OCI-LY1 (cell line): ENCODE measurements around the gene PCBP3.

Experiments
- H2AFZ ChIP-seq: fragments of 200-600 bp; sonication (generic), shearing (Covaris generic); 2 replicates; pipeline ENCODE4 v1.6.0; 2014; ENCODE audit warnings: antibody characterized with exemption, mild to moderate bottlenecking, low read length
- H3F3A ChIP-seq: fragments of 200-600 bp; sonication (generic), shearing (Covaris generic); 2 replicates; pipeline ENCODE4 v1.6.0; 2014; ENCODE audit warnings: mild to moderate bottlenecking, antibody characterized with exemption, low read length, moderate library complexity; ENCODE audit not compliant: insufficient read depth
- H3K27ac ChIP-seq: fragments of 200-600 bp; sonication (generic); 2 replicates; pipeline ENCODE4 v1.5.1; 2014; ENCODE audit warnings: low read length, mixed run types, mild to moderate bottlenecking, low read depth; ENCODE audit not compliant: poor library complexity, severe bottlenecking
- H3K27me3 ChIP-seq: fragments of 200-600 bp; sonication (generic); 2 replicates; pipeline ENCODE4 v1.6.0; 2014; ENCODE audit warnings: antibody characterized with exemption, mild to moderate bottlenecking, low read length, moderate library complexity; ENCODE audit not compliant: insufficient read depth
- H3K36me3 ChIP-seq: fragments of 200-600 bp; sonication (generic); 2 replicates; pipeline ENCODE4 v1.6.1; 2014; ENCODE audit warnings: mild to moderate bottlenecking, antibody characterized with exemption, low read length, moderate library complexity, mixed read lengths; ENCODE audit not compliant: insufficient read depth
- H3K4me1 ChIP-seq: fragments of 200-600 bp; sonication (generic); 2 replicates; pipeline ENCODE4 v1.5.1; 2014; ENCODE audit warnings: mild to moderate bottlenecking, low read length, moderate library complexity; ENCODE audit not compliant: insufficient read depth, severe bottlenecking
- H3K4me2 ChIP-seq: fragments of 200-600 bp; sonication (generic), shearing (Covaris generic); 2 replicates; pipeline ENCODE4 v1.6.1; 2014; ENCODE audit warnings: low read length
- H3K4me3 ChIP-seq: fragments of 200-600 bp; sonication (generic); 2 replicates; pipeline ENCODE4 v1.5.1; 2014; ENCODE audit warnings: low read length, low read depth, mild to moderate bottlenecking, mixed read lengths; ENCODE audit not compliant: poor library complexity, severe bottlenecking
- H3K79me2 ChIP-seq: fragments of 200-600 bp; shearing (Covaris generic); 2 replicates; pipeline ENCODE4 v1.6.1; 2016; ENCODE audit warnings: mixed run types, low read length, mixed read lengths; ENCODE audit not compliant: insufficient read depth
- H3K9ac ChIP-seq: fragments of 200-600 bp; sonication (generic), shearing (Covaris generic); 2 replicates; pipeline ENCODE4 v1.6.1; 2014; ENCODE audit warnings: mild to moderate bottlenecking, low read length, mixed read lengths
- H3K9me2 ChIP-seq: fragments of 200-600 bp; sonication (generic), shearing (Covaris generic); 2 replicates; pipeline ENCODE4 v1.6.1; 2014; ENCODE audit warnings: low read depth, mild to moderate bottlenecking, low read length, mixed read lengths
- H3K9me3 ChIP-seq: fragments of 200-600 bp; shearing (Covaris generic); 2 replicates; pipeline ENCODE4 v1.6.1; 2014; ENCODE audit warnings: low read length, mixed read lengths
- H4K20me1 ChIP-seq: fragments of 200-600 bp; sonication (generic), shearing (Covaris generic); 2 replicates; pipeline ENCODE4 v1.6.0; 2016; ENCODE audit warnings: mild to moderate bottlenecking, low read length; ENCODE audit not compliant: insufficient read depth
- EZH2 ChIP-seq: fragments of 200-600 bp; sonication (generic), shearing (Covaris generic); IDR thresholded peaks from 2 replicates; pipeline ENCODE4 v1.8.0; 2017; ENCODE audit warnings: borderline replicate concordance, mixed run types, mild to moderate bottlenecking, antibody characterized with exemption, low read length, moderate library complexity, mixed read lengths
- TF ChIP-seq, protein P1 (sequence below): fragments of 200-600 bp; sonication (generic), shearing (Covaris generic); IDR thresholded peaks from 2 replicates; pipeline ENCODE4 v1.5.1; 2017; ENCODE audit warnings: mild to moderate bottlenecking, antibody characterized with exemption, low read length, moderate library complexity, mixed read lengths

Gene PCBP3

GRCh38 chr21:45870851-45871615 lies 227.5 kb downstream of the PCBP3 start:
- Histone ChIP-seq H2AFZ (no peak overlapping the region), H3K36me3 (no peaks in the 10 kb centered on the region), H3K4me3 (no peak overlapping the region), H4K20me1 (no peaks in the 10 kb centered on the region), H3K4me1 (no peaks in the 10 kb centered on the region), H3K9ac (no peak overlapping the region), H3K9me2 (no peaks in the 10 kb centered on the region), H3K79me2 (no peaks in the 10 kb centered on the region), H3K9me3 (no peaks in the 10 kb centered on the region), H3K27me3 (no peaks in the 10 kb centered on the region), H3K27ac (no peak overlapping the region), H3F3A (no peaks in the 10 kb centered on the region), H3K4me2 (no peak overlapping the region)
- TF ChIP-seq, protein P1, sequence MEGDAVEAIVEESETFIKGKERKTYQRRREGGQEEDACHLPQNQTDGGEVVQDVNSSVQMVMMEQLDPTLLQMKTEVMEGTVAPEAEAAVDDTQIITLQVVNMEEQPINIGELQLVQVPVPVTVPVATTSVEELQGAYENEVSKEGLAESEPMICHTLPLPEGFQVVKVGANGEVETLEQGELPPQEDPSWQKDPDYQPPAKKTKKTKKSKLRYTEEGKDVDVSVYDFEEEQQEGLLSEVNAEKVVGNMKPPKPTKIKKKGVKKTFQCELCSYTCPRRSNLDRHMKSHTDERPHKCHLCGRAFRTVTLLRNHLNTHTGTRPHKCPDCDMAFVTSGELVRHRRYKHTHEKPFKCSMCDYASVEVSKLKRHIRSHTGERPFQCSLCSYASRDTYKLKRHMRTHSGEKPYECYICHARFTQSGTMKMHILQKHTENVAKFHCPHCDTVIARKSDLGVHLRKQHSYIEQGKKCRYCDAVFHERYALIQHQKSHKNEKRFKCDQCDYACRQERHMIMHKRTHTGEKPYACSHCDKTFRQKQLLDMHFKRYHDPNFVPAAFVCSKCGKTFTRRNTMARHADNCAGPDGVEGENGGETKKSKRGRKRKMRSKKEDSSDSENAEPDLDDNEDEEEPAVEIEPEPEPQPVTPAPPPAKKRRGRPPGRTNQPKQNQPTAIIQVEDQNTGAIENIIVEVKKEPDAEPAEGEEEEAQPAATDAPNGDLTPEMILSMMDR: no peak
- no peak for TF ChIP-seq EZH2

DNA sequence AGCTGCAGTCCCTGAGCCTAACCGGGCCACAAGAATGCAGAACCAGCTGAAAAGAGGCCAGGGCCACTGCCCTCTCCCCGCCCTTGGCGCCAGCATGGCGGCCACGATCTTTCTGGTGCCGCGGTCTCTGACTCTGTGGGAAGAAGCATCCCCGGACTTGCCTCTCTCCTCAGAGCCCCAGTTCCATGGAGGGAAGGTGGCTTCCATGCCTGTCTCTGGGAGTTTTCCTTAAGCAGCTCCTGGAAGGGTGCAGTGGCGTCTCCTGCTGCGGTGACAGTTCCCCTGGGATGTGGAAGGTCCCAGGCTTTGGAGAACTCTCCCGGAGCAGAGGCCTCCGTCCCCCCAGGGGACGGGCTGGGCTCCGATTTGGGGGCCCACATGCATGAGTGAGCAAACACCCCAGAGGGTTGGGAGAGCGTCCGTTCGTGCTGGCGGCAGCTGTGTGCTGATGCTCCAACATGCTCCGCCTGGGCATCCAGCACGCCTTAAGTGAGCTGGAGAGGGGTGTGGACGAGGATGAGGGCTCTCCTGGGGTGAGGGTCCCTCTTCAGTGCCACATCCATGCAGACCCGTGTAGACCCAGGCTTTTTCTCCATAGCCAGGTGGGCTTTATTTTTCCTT lies 228.2 kb downstream of the PCBP3 start:
- Histone ChIP-seq H3K9me3 (no peaks in the 10 kb centered on the region), H3K4me2 (no peak overlapping the region), H4K20me1 (no peaks in the 10 kb centered on the region), H3K27me3 (no peaks in the 10 kb centered on the region), H3K4me1 (no peaks in the 10 kb centered on the region), H3K36me3 (no peaks in the 10 kb centered on the region), H2AFZ (no peak overlapping the region), H3K4me3 (no peak overlapping the region), H3K9ac (no peak overlapping the region), H3K27ac (no peak overlapping the region), H3K9me2 (no peaks in the 10 kb centered on the region), H3K79me2 (no peaks in the 10 kb centered on the region), H3F3A (no peaks in the 10 kb centered on the region)
- TF ChIP-seq, protein P1: no peak

GRCh38 chr21:45872471-45872870 lies 228.9 kb downstream of the PCBP3 start:
- no peaks in the 10 kb centered on the region for H3K36me3 ChIP-seq
- no peaks in the 10 kb centered on the region for H3K27me3 ChIP-seq
- no peaks in the 10 kb centered on the region for H3K4me1 ChIP-seq
- no peaks in the 10 kb centered on the region for H3K9me2 ChIP-seq
- H3K9ac ChIP-seq: no peak overlapping the region
- TF ChIP-seq, protein P1: no peak
- no peak for TF ChIP-seq EZH2
- H3K27ac ChIP-seq: no peak overlapping the region
- H3K9me3 ChIP-seq: no peaks in the 10 kb centered on the region
- H3F3A ChIP-seq: no peaks in the 10 kb centered on the region
- no peak overlapping the region for H2AFZ ChIP-seq
- H4K20me1 ChIP-seq: no peaks in the 10 kb centered on the region
- H3K79me2 ChIP-seq: no peaks in the 10 kb centered on the region
- H3K4me2 ChIP-seq: no peak overlapping the region
- H3K4me3 ChIP-seq: no peak overlapping the region
